Measurements from ENCODE around the gene TSPAN18.
A peak's percentile ranks its signal among the peaks of the same experiment; 100 is the strongest.

The TSPAN18 gene

GRCh38 chr11:44915621-44916020 is 188.9 kb downstream of the TSPAN18 start:
- H3K79me1 ChIP-seq (replicated peaks; ENCODE audit: low read length, poor library complexity, severe bottlenecking) = no peaks in the 10 kb centered on the region
- H2BK12ac ChIP-seq (ENCODE audit: low read length in 2 of 2) = no peak overlapping the region
- no peak overlapping the region for H2AK5ac ChIP-seq (ENCODE audit: low read length, severe bottlenecking)
- H3K9me3 ChIP-seq (ENCODE audit: control insufficient read depth, low read length) = no peaks in the 10 kb centered on the region
- no peak overlapping the region for H2AFZ ChIP-seq (ENCODE audit: low read depth, low read length)
- H3K27ac ChIP-seq (ENCODE audit: low read length, poor library complexity, severe bottlenecking) = no peak overlapping the region
- no peak overlapping the region for H3K4me3 ChIP-seq (ENCODE audit: insufficient read depth in 1 of 2, low read depth in 1 of 2, low read length in 2 of 2)
- no peaks in the 10 kb centered on the region for H3K36me3 ChIP-seq (ENCODE audit: control insufficient read depth in 1 of 2, insufficient read depth in 2 of 2, low read depth in 1 of 2, low read length in 2 of 2)
- no peak overlapping the region for H3K4ac ChIP-seq (ENCODE audit: low read depth in 1 of 2, low read length in 2 of 2)
- peaks cover 7% of the 10 kb centered on the region for H3K4me1 ChIP-seq (ENCODE audit: control insufficient read depth, insufficient read depth, low read depth, low read length)
- no peak overlapping the region for H3K9ac ChIP-seq (ENCODE audit: low read length)
- peak overlapping the region; percentile 11 for H4K91ac ChIP-seq (ENCODE audit: low read length)
- no peak overlapping the region for H3K4me2 ChIP-seq (ENCODE audit: low read length, poor library complexity, severe bottlenecking)
- H3K27me3 ChIP-seq (ENCODE audit: control insufficient read depth in 1 of 2, insufficient read depth in 1 of 2, low read length in 2 of 2) = peaks cover 60 to 74% of the 10 kb centered on the region in 2 experiments
- H2BK5ac ChIP-seq (ENCODE audit: low read depth, low read length, poor library complexity, severe bottlenecking) = no peak overlapping the region
- no peak overlapping the region for H2BK15ac ChIP-seq (ENCODE audit: low read depth, poor library complexity, severe bottlenecking)
- WGBS = 94% methylated on average over 10 of the region's 10 CpGs
- H3K18ac ChIP-seq (ENCODE audit: low read depth in 1 of 2, low read length in 2 of 2) = no peak overlapping the region
- H3K23ac ChIP-seq (ENCODE audit: low read length in 2 of 2) = no peak overlapping the region
- no peak overlapping the region for H3K14ac ChIP-seq (ENCODE audit: low read length in 2 of 2)
- H2BK120ac ChIP-seq (ENCODE audit: low read depth, low read length) = no peak overlapping the region
- no peak overlapping the region for H4K8ac ChIP-seq (ENCODE audit: low read length)
- no peak for DNase-seq

GRCh38 chr11:44916331-44916730 is 189.6 kb downstream of the TSPAN18 start:
- no peaks in the 10 kb centered on the region for H3K36me3 ChIP-seq (ENCODE audit: control insufficient read depth in 1 of 2, insufficient read depth in 2 of 2, low read depth in 1 of 2, low read length in 2 of 2)
- H3K14ac ChIP-seq (ENCODE audit: low read length in 2 of 2) = no peak overlapping the region
- no peak overlapping the region for H2BK12ac ChIP-seq (ENCODE audit: low read length in 2 of 2)
- peaks cover 5% of the 10 kb centered on the region for H3K4me1 ChIP-seq (ENCODE audit: control insufficient read depth, insufficient read depth, low read depth, low read length)
- WGBS = 88% methylated on average over 8 of the region's 8 CpGs
- H3K4me2 ChIP-seq (ENCODE audit: low read length, poor library complexity, severe bottlenecking) = no peak overlapping the region
- no peak overlapping the region for H3K9ac ChIP-seq (ENCODE audit: low read length)
- no peak for DNase-seq
- no peak overlapping the region for H3K4me3 ChIP-seq (ENCODE audit: insufficient read depth in 1 of 2, low read depth in 1 of 2, low read length in 2 of 2)
- no peak overlapping the region for H3K27ac ChIP-seq (ENCODE audit: low read length, poor library complexity, severe bottlenecking)
- no peak overlapping the region for H2BK15ac ChIP-seq (ENCODE audit: low read depth, poor library complexity, severe bottlenecking)
- no peaks in the 10 kb centered on the region for H3K79me1 ChIP-seq (replicated peaks; ENCODE audit: low read length, poor library complexity, severe bottlenecking)
- no peak overlapping the region for H3K4ac ChIP-seq (ENCODE audit: low read depth in 1 of 2, low read length in 2 of 2)
- no peak overlapping the region for H3K23ac ChIP-seq (ENCODE audit: low read length in 2 of 2)
- H3K27me3 ChIP-seq (ENCODE audit: control insufficient read depth in 1 of 2, insufficient read depth in 1 of 2, low read length in 2 of 2) = peaks cover 66 to 74% of the 10 kb centered on the region in 2 experiments
- no peaks in the 10 kb centered on the region for H3K9me3 ChIP-seq (ENCODE audit: control insufficient read depth, low read length)
- no peak overlapping the region for H2BK120ac ChIP-seq (ENCODE audit: low read depth, low read length)
- no peak overlapping the region for H4K8ac ChIP-seq (ENCODE audit: low read length)
- H2BK5ac ChIP-seq (ENCODE audit: low read depth, low read length, poor library complexity, severe bottlenecking) = no peak overlapping the region
- no peak overlapping the region for H3K18ac ChIP-seq (ENCODE audit: low read depth in 1 of 2, low read length in 2 of 2)
- no peak overlapping the region for H2AFZ ChIP-seq (ENCODE audit: low read depth, low read length)
- H2AK5ac ChIP-seq (ENCODE audit: low read length, severe bottlenecking) = no peak overlapping the region
- H4K91ac ChIP-seq (ENCODE audit: low read length) = no peak overlapping the region

- Histone ChIP-seq H3K18ac (ENCODE audit: low read depth in 1 of 2, low read length in 2 of 2) (no peak overlapping the region), H3K4me2 (ENCODE audit: low read length, poor library complexity, severe bottlenecking) (no peak overlapping the region), H2AFZ (ENCODE audit: low read depth, low read length) (no peak overlapping the region), H4K8ac (ENCODE audit: low read length) (no peak overlapping the region), H3K79me1 (replicated peaks; ENCODE audit: low read length, poor library complexity, severe bottlenecking) (no peaks in the 10 kb centered on the region), H3K14ac (ENCODE audit: low read length in 2 of 2) (no peak overlapping the region), H2BK120ac (ENCODE audit: low read depth, low read length) (no peak overlapping the region), H3K4ac (ENCODE audit: low read depth in 1 of 2, low read length in 2 of 2) (no peak overlapping the region), H3K4me1 (ENCODE audit: control insufficient read depth, insufficient read depth, low read depth, low read length) (peaks cover 2% of the 10 kb centered on the region), H2BK5ac (ENCODE audit: low read depth, low read length, poor library complexity, severe bottlenecking) (no peak overlapping the region), H2AK5ac (ENCODE audit: low read length, severe bottlenecking) (no peak overlapping the region), H3K23ac (ENCODE audit: low read length in 2 of 2) (no peak overlapping the region), H3K9me3 (ENCODE audit: control insufficient read depth, low read length) (no peaks in the 10 kb centered on the region), H4K91ac (ENCODE audit: low read length) (no peak overlapping the region), H3K9ac (ENCODE audit: low read length) (no peak overlapping the region), H3K27me3 (ENCODE audit: control insufficient read depth in 1 of 2, insufficient read depth in 1 of 2, low read length in 2 of 2) (peaks cover 70 to 76% of the 10 kb centered on the region in 2 experiments), H2BK12ac (ENCODE audit: low read length in 2 of 2) (no peak overlapping the region), H3K36me3 (ENCODE audit: control insufficient read depth in 1 of 2, insufficient read depth in 2 of 2, low read depth in 1 of 2, low read length in 2 of 2) (no peaks in the 10 kb centered on the region), H3K27ac (ENCODE audit: low read length, poor library complexity, severe bottlenecking) (no peak overlapping the region), H3K4me3 (ENCODE audit: insufficient read depth in 1 of 2, low read depth in 1 of 2, low read length in 2 of 2) (no peak overlapping the region), H2BK15ac (ENCODE audit: low read depth, poor library complexity, severe bottlenecking) (no peak overlapping the region)
- WGBS = 86% methylated on average over 10 of the region's 10 CpGs
- no peak for DNase-seq
These were observed 190.1 kb downstream of the TSPAN18 start for GRCh38 chr11:44916801-44917385.

- H3K4me2 ChIP-seq (ENCODE audit: low read length, poor library complexity, severe bottlenecking) = no peak overlapping the region
- no peak overlapping the region for H3K9ac ChIP-seq (ENCODE audit: low read length)
- H3K9me3 ChIP-seq (ENCODE audit: control insufficient read depth, low read length) = no peaks in the 10 kb centered on the region
- no peak overlapping the region for H2AK5ac ChIP-seq (ENCODE audit: low read length, severe bottlenecking)
- no peak overlapping the region for H4K8ac ChIP-seq (ENCODE audit: low read length)
- no peak overlapping the region for H3K4me3 ChIP-seq (ENCODE audit: insufficient read depth in 1 of 2, low read depth in 1 of 2, low read length in 2 of 2)
- no peak overlapping the region for H3K4ac ChIP-seq (ENCODE audit: low read depth in 1 of 2, low read length in 2 of 2)
- no peak overlapping the region for H2BK5ac ChIP-seq (ENCODE audit: low read depth, low read length, poor library complexity, severe bottlenecking)
- no peak overlapping the region for H3K23ac ChIP-seq (ENCODE audit: low read length in 2 of 2)
- H3K27ac ChIP-seq (ENCODE audit: low read length, poor library complexity, severe bottlenecking) = no peak overlapping the region
- no peaks in the 10 kb centered on the region for H3K79me1 ChIP-seq (replicated peaks; ENCODE audit: low read length, poor library complexity, severe bottlenecking)
- peaks cover 79 to 82% of the 10 kb centered on the region in 2 experiments for H3K27me3 ChIP-seq (ENCODE audit: control insufficient read depth in 1 of 2, insufficient read depth in 1 of 2, low read length in 2 of 2)
- no peak overlapping the region for H4K91ac ChIP-seq (ENCODE audit: low read length)
- H2AFZ ChIP-seq (ENCODE audit: low read depth, low read length) = no peak overlapping the region
- H3K18ac ChIP-seq (ENCODE audit: low read depth in 1 of 2, low read length in 2 of 2) = no peak overlapping the region
- no peak overlapping the region for H2BK120ac ChIP-seq (ENCODE audit: low read depth, low read length)
- H3K36me3 ChIP-seq (ENCODE audit: control insufficient read depth in 1 of 2, insufficient read depth in 2 of 2, low read depth in 1 of 2, low read length in 2 of 2) = no peaks in the 10 kb centered on the region
- 95% methylated on average over 4 of the region's 4 CpGs for WGBS
- no peak overlapping the region for H2BK15ac ChIP-seq (ENCODE audit: low read depth, poor library complexity, severe bottlenecking)
- DNase-seq = no peak
- no peak overlapping the region for H3K14ac ChIP-seq (ENCODE audit: low read length in 2 of 2)
- H2BK12ac ChIP-seq (ENCODE audit: low read length in 2 of 2) = no peak overlapping the region
- H3K4me1 ChIP-seq (ENCODE audit: control insufficient read depth, insufficient read depth, low read depth, low read length) = peaks cover 2% of the 10 kb centered on the region
These were observed 191.0 kb downstream of the TSPAN18 start for GRCh38 chr11:44917741-44918140.

Data from mesenchymal stem cell (in vitro differentiated cells and primary cell).